NCI-H345 treated with DMSO at 0.1 percent for 48 hours (cell line): ENCODE results near the gene TPRG1.

ENCODE experiments used
- DNase-seq: peaks from one replicate; lab custom pipeline; 2025; ENCODE audit not compliant: unreplicated experiment; lab: John Stamatoyannopoulos, UW

The TPRG1 gene

GRCh38 chr3:189165092-189165612 is 6.6 kb upstream of the TPRG1 start:
- DNase-seq = no peak

DNA sequence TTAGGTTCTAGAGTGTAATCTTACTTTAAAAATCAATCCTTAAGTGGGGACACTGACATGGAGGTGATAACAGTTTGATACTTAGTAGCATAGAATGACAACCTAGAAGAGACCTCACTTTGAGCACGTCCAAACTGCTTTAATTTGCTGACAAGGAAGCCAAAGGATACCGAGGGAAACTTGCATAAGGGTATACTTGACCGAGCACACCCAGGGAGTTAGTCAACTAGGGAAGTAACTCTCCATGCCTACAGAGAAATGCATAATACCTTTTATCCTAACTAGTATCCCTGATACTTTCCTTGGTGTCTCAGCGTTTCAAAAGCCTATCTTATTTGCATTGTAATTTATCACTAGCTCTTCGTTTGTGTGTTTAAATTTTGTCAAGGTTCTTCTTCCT is 5.5 kb upstream of the TPRG1 start:
- DNase-seq = no peak

DNA sequence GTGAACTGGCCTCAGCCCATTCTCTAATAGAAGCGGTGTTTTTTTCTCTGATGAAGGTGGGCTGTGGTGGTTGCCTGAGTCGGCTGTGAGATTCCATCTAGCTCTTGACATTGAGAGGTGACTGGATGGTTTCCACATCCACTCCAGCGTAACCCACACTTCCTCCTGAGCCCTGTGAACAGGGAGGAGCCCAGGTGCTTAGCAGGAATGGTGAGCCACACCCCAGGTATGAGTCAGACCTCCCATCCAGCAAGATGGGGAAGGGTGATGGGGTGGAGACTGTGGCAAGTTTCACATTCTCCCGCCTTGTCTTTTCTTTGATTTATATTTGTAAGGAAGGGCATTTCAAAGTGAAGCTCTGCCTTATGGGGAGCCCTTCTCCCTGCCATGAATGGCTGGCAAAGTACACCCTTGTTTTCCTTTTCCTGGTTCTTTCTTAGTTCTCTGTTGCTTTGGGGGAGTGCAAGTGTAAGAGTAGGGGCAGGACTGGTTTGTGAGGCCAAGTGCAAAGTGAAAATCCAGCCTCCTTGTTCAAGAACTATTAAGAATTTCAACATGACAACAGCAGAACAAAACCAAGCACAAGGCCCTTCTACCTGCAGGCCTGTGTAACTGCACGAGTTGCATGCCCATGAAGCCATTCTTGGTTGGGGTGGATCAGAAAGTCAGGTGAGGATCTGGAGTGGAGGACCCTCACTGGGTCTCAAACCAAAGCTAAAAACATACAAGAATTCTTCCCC is 4.6 kb upstream of the TPRG1 start:
- no peak for DNase-seq

- DNase-seq = no peak
Measured at GRCh38 chr3:189168711-189169110, 3.1 kb upstream of the TPRG1 start.

- DNase-seq = no peak
Measured at GRCh38 chr3:189169728-189170127, 2.0 kb upstream of the TPRG1 start.

- no peak for DNase-seq
Measured at GRCh38 chr3:189170559-189170958, 1.2 kb upstream of the TPRG1 start.

DNA sequence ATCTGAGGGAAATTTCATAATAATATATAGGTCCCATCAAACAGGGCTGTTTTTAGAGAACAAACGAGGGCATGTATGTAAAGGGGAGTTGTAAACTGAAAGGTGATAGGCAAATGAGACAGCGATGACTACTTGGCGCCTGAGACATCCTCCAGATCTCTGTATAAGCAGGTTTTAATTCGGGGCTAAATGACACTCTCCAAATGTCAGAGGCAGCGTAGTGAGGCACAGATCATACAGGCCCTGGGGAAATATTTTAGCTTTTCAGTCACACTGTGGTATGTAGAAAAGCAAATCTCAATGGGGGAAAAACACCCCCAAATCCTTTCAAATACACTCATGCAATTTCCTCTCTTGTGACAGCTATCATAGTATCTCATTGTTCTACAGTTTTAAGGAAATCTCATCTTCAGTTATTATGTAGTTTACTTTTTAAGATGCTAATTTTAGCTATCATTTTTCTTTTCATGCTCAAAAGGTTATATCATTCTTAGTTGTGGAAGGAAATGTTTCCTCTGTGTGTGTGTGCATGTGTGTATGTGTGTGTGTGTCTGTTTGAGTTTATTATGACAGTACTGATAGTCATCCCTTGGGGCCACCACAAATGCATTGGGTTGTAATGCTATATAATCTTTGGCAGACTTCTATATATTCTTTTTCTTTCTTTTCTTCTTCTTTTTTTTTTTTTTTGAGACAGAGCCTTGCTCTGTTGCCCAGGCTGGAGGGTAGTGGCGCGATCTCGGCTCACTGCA is 1.1 kb downstream of the TPRG1 start:
- DNase-seq = no peak

- DNase-seq = no peak
Measured at GRCh38 chr3:189184566-189184965, 12.8 kb downstream of the TPRG1 start.

DNA sequence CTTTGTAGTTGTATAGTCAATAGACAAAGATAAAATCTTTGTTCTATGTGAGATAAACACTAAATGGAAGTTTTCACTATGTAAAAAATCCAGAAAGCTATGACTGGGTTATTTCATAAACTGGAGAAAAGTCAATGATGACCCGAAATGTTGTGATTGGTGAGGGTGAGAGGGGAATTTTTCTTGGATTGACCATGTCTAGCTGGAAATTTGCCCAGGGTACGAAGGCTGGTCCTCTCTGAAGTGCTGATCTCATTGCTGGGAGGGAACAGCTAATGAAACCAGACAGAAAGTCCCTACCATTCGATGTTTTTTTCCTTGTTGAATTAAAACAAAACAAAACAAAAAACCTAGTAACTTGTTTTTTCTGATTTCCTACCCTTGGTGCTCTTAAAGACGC is 14.3 kb downstream of the TPRG1 start:
- no peak for DNase-seq

DNA sequence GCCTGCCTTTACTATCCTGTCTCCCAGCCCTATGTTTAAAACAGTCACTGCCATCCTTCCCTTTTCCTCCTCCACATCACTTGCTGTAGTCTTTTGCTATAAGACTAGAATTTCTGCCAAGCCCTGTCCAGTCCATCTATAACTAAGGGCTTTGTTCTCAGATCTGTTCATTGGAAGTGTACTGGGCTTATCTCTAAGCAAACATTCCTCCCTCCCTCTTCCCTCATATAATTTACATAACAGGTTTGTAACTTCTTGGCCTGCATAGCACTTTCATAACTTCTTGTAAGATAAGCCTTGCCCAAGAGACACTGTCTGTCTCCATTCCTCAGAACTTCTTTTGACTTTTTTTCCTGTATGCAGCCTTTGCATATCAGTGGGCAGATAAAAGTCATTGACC is 16.7 kb downstream of the TPRG1 start:
- no peak for DNase-seq

DNA sequence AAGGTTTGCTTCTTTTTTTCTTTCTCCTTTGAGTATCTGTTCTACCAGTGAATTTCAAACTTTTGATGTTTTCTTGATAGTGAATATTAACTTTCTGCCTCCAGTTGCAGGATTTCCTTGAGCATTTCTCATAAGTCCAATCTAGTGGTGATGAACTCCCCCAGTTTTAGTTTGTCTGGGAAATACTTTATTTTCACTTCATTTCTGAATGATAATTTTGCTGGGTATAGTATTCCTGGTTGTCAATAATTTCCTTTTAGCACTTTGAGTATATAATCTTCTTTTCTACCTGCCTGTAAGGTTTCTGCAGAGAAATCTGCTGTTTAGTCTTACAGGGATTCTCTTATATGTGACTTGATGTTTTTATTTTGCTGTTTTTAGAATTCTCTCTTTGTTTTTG is 21.0 kb downstream of the TPRG1 start:
- no peak for DNase-seq

DNA sequence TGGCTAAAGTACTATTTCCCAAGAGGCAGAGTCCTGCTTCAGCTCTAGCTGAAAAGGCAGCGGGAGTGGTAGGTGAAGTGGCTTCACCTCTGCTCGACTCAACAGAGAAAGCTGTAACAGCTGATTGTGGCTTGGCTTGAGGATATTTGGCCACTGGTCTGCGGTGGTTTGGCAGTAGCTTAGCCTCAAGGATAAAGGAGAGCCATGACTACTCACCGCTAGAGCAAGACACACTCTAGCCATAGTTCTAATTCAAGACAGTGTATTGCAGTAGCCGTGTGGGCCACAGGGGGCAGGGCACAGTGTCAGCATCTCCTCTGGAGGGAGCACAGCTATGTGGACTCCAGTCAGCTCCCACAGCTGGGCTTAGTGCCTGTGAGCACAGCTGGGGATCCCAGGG is 23.5 kb downstream of the TPRG1 start:
- no peak for DNase-seq

GRCh38 chr3:189202106-189202505 is 30.3 kb downstream of the TPRG1 start:
- DNase-seq = no peak

DNA sequence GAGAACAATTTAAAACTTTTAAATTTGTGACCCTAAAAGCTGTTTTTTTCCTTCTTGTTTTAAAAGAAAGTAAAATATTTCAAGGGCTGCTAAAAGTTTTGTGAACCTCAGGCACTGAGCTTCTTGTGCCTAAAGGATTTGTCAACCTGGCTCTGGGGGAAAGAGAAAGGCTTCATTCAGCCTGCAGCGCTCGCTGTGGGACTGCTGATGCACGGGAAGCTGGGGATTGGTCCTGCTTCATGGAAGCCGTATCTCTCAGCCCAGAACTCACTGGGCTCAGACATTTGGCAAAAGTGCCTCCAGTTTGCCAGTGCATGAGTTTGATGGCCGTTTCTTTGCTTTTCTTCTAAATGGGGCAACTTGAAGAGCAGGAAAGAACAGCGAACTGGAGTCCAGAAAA is 30.8 kb downstream of the TPRG1 start:
- no peak for DNase-seq

GRCh38 chr3:189204167-189204866 is 32.5 kb downstream of the TPRG1 start:
- no peak for DNase-seq

DNA sequence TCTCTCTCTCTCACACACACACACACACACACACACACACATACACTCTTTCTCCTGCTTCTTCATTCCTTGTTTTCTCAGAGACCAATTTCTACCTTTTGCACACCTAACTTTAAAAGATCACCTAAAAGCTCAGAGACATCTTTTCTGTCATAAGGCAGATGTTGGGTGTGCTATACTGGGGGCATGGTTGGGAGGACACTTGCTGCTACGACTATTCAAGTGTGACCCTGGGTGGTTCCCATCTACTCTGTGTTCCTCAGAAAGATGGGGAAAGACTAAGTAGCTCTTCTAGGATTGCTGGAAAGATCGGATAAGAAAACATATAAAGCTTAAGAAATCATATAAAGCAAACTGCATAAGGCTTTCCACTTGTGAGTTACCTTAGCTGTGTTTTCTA is 33.2 kb downstream of the TPRG1 start:
- no peak for DNase-seq

DNA sequence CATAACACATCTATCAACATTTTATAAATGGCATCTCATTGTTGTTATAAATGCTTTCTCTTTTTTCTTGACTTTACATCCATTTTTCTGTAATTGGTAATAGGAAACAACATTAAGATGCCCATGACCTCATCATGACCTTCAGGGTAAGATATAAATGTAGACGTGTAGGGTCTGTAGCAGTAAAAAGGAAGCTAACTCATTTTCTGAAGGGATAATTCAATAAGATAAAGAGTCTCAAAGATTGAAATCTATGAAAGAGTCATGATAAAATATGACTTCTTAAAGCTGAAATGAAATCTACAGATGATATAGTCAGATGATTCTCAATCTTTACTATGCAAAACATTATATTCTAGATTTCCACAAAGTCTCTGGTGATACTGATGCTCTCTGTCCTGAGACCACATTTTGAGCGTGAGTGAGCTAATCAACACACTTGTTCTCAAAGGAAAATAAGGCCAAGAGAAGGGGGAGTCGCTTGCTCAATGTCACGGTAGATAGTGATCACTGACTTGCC is 38.5 kb downstream of the TPRG1 start:
- DNase-seq = no peak

GRCh38 chr3:189212681-189213080 is 40.9 kb downstream of the TPRG1 start:
- no peak for DNase-seq

DNA sequence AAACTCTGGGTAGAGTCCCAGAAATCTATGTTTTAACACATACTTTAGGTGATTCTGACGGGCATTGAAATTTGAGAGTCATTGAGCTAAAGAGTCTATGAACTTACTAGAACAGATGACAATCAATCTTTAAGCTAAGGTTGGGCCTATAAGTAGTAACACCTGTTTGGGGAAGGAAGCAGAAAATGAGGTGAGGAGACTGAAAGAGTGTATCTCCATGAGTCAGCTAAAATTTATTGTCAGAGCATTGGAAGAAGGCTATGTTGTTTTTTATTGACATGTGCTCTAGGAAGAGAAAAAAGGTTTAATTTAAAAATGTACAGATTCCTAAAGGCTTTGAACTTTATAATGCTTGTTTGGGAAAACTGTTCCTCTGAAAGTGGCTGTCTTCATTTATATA is 42.9 kb downstream of the TPRG1 start:
- DNase-seq = no peak

DNA sequence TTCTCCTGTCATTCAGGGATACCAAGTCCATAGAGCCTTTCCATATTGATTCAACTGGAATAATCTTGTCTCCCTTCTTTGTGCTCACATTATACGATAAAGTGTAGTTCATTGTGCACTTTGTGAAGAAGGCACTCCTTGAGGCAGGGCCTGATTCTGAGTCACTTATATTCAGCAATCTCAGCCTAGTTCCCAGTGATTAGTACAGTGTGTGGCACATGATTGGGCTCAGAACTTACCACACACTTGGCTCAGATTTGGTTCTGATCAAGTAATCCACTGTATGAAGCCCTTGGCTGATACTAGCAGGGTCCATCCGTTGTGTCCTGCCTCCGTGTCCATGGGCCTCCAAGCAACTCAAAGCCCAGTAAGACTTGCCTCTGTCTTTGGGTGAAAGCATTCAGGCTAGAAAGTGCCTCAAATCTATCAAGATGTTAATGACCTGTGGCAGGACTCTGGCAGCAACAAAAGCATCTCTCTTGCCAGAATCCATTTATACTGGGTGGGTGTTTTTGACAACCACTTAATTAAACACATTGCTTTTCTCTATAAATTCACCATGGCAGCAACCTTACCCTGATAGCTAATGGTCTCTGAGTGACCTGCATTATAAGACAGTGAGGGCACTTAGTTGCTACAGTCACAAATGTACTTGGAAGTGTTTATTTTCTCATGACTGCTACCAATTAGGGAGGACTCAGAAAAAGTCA is 51.3 kb downstream of the TPRG1 start:
- DNase-seq = no peak

DNA sequence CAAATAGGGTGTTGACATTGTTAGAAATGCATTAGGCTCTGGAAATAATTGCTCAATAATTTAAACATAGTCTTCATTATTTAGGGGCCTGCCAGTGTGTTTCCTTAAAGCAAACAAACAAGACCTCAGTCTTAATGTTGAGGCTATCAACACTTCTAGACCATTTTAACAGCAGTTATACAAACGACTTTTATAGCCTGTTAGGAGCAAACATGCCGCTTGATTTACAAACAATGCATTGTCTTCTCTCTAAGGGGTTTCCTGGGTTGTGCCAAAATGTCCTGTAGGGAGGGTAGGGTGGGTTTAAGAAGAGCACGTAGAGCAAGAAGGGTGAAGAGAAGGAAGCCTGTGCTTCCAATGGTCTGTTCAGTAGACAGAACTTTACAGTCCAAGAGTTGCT is 53.7 kb downstream of the TPRG1 start:
- DNase-seq = no peak
